ENCODE measurements around the gene ADCY5.

Gene ADCY5

GRCh38 chr3:123416647-123417046, 32.2 kb downstream of the ADCY5 start:
- Histone ChIP-seq H3K27me3 (ENCODE audit: insufficient read depth, poor library complexity, severe bottlenecking) (no peaks in the 10 kb centered on the region), H3K4me3 (ENCODE audit: severe bottlenecking) (no peak overlapping the region), H3K9me3 (ENCODE audit: severe bottlenecking) (no peaks in the 10 kb centered on the region), H3K36me3 (ENCODE audit: low read depth) (no peaks in the 10 kb centered on the region), H3K27ac (ENCODE audit: poor library complexity, severe bottlenecking) (no peak overlapping the region), H3K4me1 (ENCODE audit: insufficient read depth, poor library complexity, severe bottlenecking) (no peaks in the 10 kb centered on the region)
- DNase-seq (ENCODE audit: low spot score) (no peak), ATAC-seq (ENCODE audit: low read depth) (no peak)
- TF ChIP-seq, protein P1, sequence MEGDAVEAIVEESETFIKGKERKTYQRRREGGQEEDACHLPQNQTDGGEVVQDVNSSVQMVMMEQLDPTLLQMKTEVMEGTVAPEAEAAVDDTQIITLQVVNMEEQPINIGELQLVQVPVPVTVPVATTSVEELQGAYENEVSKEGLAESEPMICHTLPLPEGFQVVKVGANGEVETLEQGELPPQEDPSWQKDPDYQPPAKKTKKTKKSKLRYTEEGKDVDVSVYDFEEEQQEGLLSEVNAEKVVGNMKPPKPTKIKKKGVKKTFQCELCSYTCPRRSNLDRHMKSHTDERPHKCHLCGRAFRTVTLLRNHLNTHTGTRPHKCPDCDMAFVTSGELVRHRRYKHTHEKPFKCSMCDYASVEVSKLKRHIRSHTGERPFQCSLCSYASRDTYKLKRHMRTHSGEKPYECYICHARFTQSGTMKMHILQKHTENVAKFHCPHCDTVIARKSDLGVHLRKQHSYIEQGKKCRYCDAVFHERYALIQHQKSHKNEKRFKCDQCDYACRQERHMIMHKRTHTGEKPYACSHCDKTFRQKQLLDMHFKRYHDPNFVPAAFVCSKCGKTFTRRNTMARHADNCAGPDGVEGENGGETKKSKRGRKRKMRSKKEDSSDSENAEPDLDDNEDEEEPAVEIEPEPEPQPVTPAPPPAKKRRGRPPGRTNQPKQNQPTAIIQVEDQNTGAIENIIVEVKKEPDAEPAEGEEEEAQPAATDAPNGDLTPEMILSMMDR (IDR thresholded peaks at IDR 0.05; ENCODE audit: poor library complexity, severe bottlenecking) = no peak

DNA sequence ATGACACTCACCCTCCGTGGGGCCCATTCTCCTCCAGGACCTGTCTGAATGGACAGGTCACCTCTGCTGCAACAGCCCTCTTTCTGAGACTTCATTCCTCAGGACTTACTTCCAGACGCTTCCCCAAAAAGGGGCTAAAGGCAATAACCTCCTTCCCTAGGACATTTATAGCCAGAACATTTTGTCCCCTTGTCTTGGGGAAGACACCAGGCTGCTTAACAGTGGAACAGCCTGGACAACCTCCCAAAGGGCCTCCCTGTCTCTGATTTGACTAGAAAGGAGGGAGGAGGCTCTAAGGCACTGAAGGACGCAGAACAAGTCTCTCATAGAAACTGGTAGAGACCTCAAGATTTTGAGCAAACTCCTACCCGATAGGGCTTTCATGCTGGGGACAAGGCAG, 32.7 kb downstream of the ADCY5 start:
- no peaks in the 10 kb centered on the region for H3K27me3 ChIP-seq (ENCODE audit: insufficient read depth, poor library complexity, severe bottlenecking)
- H3K4me3 ChIP-seq (ENCODE audit: severe bottlenecking) = no peak overlapping the region
- ATAC-seq (ENCODE audit: low read depth) = no peak

GRCh38 chr3:123414973-123415775, 33.7 kb downstream of the ADCY5 start:
- DNase-seq (ENCODE audit: low spot score) (no peak), ATAC-seq (ENCODE audit: low read depth) (no peak)
- no peak overlapping the region for H3K27ac ChIP-seq (ENCODE audit: poor library complexity, severe bottlenecking)
- H3K4me1 ChIP-seq (ENCODE audit: insufficient read depth, poor library complexity, severe bottlenecking) = no peaks in the 10 kb centered on the region
- H3K4me3 ChIP-seq (ENCODE audit: severe bottlenecking) = no peak overlapping the region
- no peaks in the 10 kb centered on the region for H3K36me3 ChIP-seq (ENCODE audit: low read depth)
- no peaks in the 10 kb centered on the region for H3K27me3 ChIP-seq (ENCODE audit: insufficient read depth, poor library complexity, severe bottlenecking)
- TF ChIP-seq, protein P1 (IDR thresholded peaks at IDR 0.05; ENCODE audit: poor library complexity, severe bottlenecking) = no peak
- no peaks in the 10 kb centered on the region for H3K9me3 ChIP-seq (ENCODE audit: severe bottlenecking)

More for the DNA sequence above, 32.7 kb downstream of the ADCY5 start:
- TF ChIP-seq, protein P1 (IDR thresholded peaks at IDR 0.05; ENCODE audit: poor library complexity, severe bottlenecking) = no peak
- Histone ChIP-seq H3K4me1 (ENCODE audit: insufficient read depth, poor library complexity, severe bottlenecking) (no peaks in the 10 kb centered on the region), H3K27ac (ENCODE audit: poor library complexity, severe bottlenecking) (no peak overlapping the region), H3K9me3 (ENCODE audit: severe bottlenecking) (no peaks in the 10 kb centered on the region), H3K36me3 (ENCODE audit: low read depth) (no peaks in the 10 kb centered on the region)
- DNase-seq (ENCODE audit: low spot score) = no peak

DNA sequence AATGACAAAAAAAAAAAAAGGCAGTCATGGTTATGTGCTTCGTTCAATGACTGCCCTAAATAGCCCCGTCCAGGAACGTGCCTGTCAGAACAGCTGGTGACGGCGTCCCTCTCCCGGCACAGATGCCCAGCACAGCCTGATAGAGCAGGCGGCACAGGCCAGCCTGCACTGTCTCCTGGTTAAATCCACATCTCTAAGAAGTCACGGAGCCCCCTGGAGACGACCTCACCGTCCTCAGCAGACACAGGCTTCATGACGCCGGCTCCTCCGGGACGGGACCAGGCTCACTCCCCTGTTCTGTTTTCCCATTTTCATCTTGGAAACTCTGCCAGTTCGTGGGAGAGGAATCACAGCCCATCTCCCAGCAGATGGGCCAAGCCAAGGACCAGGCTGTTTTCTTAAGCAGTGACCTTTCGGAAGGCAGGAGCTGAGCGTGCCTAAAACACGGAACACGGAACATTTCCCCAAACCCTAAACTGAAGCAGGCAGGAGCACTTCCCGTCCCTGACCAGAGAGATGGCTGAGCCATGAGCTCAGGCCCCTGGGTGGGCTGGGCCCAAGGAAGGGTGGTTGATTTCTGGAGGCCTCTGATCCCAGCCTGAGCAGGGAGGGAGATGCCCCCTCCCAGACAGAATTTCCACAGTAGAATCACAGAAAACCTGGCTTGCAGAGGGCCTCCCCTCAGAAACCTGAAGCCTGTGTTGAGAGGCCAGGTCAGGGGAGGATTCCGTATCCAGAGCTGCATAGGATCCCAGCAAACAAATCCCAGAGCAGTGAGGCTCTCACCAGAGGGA, 35.9 kb downstream of the ADCY5 start:
- Histone ChIP-seq H3K36me3 (ENCODE audit: low read depth) (no peaks in the 10 kb centered on the region), H3K4me1 (ENCODE audit: insufficient read depth, poor library complexity, severe bottlenecking) (no peaks in the 10 kb centered on the region), H3K27ac (ENCODE audit: poor library complexity, severe bottlenecking) (no peak overlapping the region), H3K9me3 (ENCODE audit: severe bottlenecking) (no peaks in the 10 kb centered on the region), H3K27me3 (ENCODE audit: insufficient read depth, poor library complexity, severe bottlenecking) (no peaks in the 10 kb centered on the region), H3K4me3 (ENCODE audit: severe bottlenecking) (no peak overlapping the region)
- ATAC-seq (ENCODE audit: low read depth) (no peak), DNase-seq (ENCODE audit: low spot score) (no peak)
- TF ChIP-seq, protein P1 (IDR thresholded peaks at IDR 0.05; ENCODE audit: poor library complexity, severe bottlenecking) = no peak
